WTC11 (cell line): ENCODE results near the gene COX4I1. TPM values are rescaled to one million over a fixed set of nuclear protein-coding genes. Genes with fewer than 3 reads are reported as not detected.

Experiments
- ATAC-seq: fragments of 200-7000 bp; cut with Tn5 transposase; 2 replicates; pipeline ENCODE4 v1.10.0; 2021; ENCODE audit warnings: mild to moderate bottlenecking, moderate library complexity
- CTCF ChIA-PET: fragments of 300-600 bp; sonication (Branson Sonifier 250); formaldehyde crosslinking; loops from one replicate; lab custom pipeline; 2021; ENCODE audit warnings: antibody characterized with exemption; lab: Charles Lee
- POLR2A ChIA-PET: fragments of 350-600 bp; sonication (Branson Sonifier 250); formaldehyde crosslinking; loops from one replicate; lab custom pipeline; 2021; ENCODE audit warnings: antibody characterized with exemption; lab: Charles Lee
- DNase-seq: peaks from one replicate; pipeline ENCODE4 v3.0.0; 2021; ENCODE audit warnings: low spot score
- H3K27ac Mint-ChIP-seq: 2 replicates; pipeline ENCODE4 v1.8.0; 2021; ENCODE audit warnings: mixed read lengths
- H3K27me3 Mint-ChIP-seq: 2 replicates; pipeline ENCODE4 v1.8.0; 2021; ENCODE audit warnings: low read depth, mild to moderate bottlenecking, moderate library complexity, mixed read lengths
- H3K36me3 Mint-ChIP-seq: 2 replicates; pipeline ENCODE4 v1.8.0; 2021; ENCODE audit warnings: mixed read lengths
- H3K4me1 Mint-ChIP-seq: 2 replicates; pipeline ENCODE4 v1.8.0; 2022; ENCODE audit warnings: mixed read lengths
- H3K4me3 Mint-ChIP-seq: 2 replicates; pipeline ENCODE4 v1.8.0; 2021; ENCODE audit warnings: mild to moderate bottlenecking, moderate library complexity, mixed read lengths
- H3K9me3 Mint-ChIP-seq: 2 replicates; pipeline ENCODE4 v1.8.0; 2021; ENCODE audit warnings: mixed read lengths
- CTCF ChIP-seq: fragments of 200-600 bp; IDR thresholded peaks from 2 replicates; pipeline ENCODE4 v1.8.0; 2022; ENCODE audit warnings: antibody characterized with exemption
- ESRRA ChIP-seq: sonication (generic); formaldehyde crosslinking; IDR thresholded peaks from 2 replicates; pipeline ENCODE4 v1.8.1; 2022; ENCODE audit warnings: mild to moderate bottlenecking, missing genetic modification reagents, borderline replicate concordance
- ETV6 ChIP-seq: sonication (generic); formaldehyde crosslinking; IDR thresholded peaks from 2 replicates; pipeline ENCODE4 v1.8.1; 2022; ENCODE audit warnings: mild to moderate bottlenecking, missing genetic modification reagents
- IRF1 ChIP-seq: sonication (generic); formaldehyde crosslinking; IDR thresholded peaks from 2 replicates; pipeline ENCODE4 v1.8.0; 2023; ENCODE audit warnings: missing genetic modification reagents
- MLX ChIP-seq: sonication (generic); formaldehyde crosslinking; IDR thresholded peaks from 2 replicates; pipeline ENCODE4 v1.8.1; 2023; ENCODE audit warnings: mild to moderate bottlenecking, missing genetic modification reagents, moderate library complexity
- MYBL2 ChIP-seq: sonication (generic); formaldehyde crosslinking; IDR thresholded peaks from 2 replicates; pipeline ENCODE4 v1.8.1; 2023; ENCODE audit warnings: mild to moderate bottlenecking, moderate library complexity, missing genetic modification reagents
- NR2C2 ChIP-seq: sonication (generic); formaldehyde crosslinking; IDR thresholded peaks from 2 replicates; pipeline ENCODE4 v1.8.0; 2022; ENCODE audit warnings: mild to moderate bottlenecking, missing genetic modification reagents
- PRDM15 ChIP-seq: sonication (generic); formaldehyde crosslinking; IDR thresholded peaks from 2 replicates; pipeline ENCODE4 v1.8.0; 2022; ENCODE audit warnings: missing genetic modification reagents
- TCF7 ChIP-seq: sonication (generic); formaldehyde crosslinking; IDR thresholded peaks from 2 replicates; pipeline ENCODE4 v1.8.0; 2022; ENCODE audit warnings: mild to moderate bottlenecking, low read depth, missing genetic modification reagents, moderate library complexity
- TEAD4 ChIP-seq: sonication (generic); formaldehyde crosslinking; IDR thresholded peaks from 2 replicates; pipeline ENCODE4 v1.8.0; 2022; ENCODE audit warnings: mild to moderate bottlenecking, missing genetic modification reagents
- ZBTB43 ChIP-seq: sonication (generic); formaldehyde crosslinking; IDR thresholded peaks from 2 replicates; pipeline ENCODE4 v1.8.1; 2023; ENCODE audit warnings: mild to moderate bottlenecking, missing genetic modification reagents
- ZNF121 ChIP-seq: sonication (generic); formaldehyde crosslinking; IDR thresholded peaks from 2 replicates; pipeline ENCODE4 v1.8.0; 2023; ENCODE audit warnings: missing genetic modification reagents
- ZNF219 ChIP-seq: sonication (generic); formaldehyde crosslinking; IDR thresholded peaks from 2 replicates; pipeline ENCODE4 v1.8.0; 2023; ENCODE audit warnings: missing genetic modification reagents, mild to moderate bottlenecking, borderline replicate concordance
- ZNF263 ChIP-seq: sonication (generic); formaldehyde crosslinking; IDR thresholded peaks from 2 replicates; pipeline ENCODE4 v1.8.1; 2022; ENCODE audit warnings: low read depth, mild to moderate bottlenecking, moderate library complexity, missing genetic modification reagents
- ZNF532 ChIP-seq: fragments of 250-450 bp; sonication (Bioruptor Pico); IDR thresholded peaks from 2 replicates; pipeline ENCODE4 v1.9.0; 2021; ENCODE audit warnings: mild to moderate bottlenecking, borderline replicate concordance
- total RNA-seq: library from RNA; stranded (reverse); gene quantifications from 3 replicates; pipeline ENCODE4 v1.2.3, GENCODE V29; 2021

COX4I1 gene
- total RNA-seq, 1 experiment from 2014 or later, result 618 TPM

- CTCF ChIA-PET, result interaction anchor here (0.6 to 3.9 kb wide), 49 partner anchors 8 to 707 kb away, joined by 3 to 291 read pairs (median 6); partner anchors contain the start of gene IRF8
- DNase-seq (no peak), ATAC-seq (no peak)
- H3K36me3 Mint-ChIP-seq, result no peaks in the 10 kb centered on the region
- no peak for TF ChIP-seq MYBL2
- TF ChIP-seq ESRRA (CRISPR knock-in tag), result no peak
- no peak for TF ChIP-seq ZNF532 (CRISPR knock-in tag)
- TF ChIP-seq ZNF219 (CRISPR knock-in tag), result no peak
- no peak for TF ChIP-seq NR2C2 (CRISPR knock-in tag)
- TF ChIP-seq MLX (CRISPR knock-in tag), result no peak
- no peak for TF ChIP-seq CTCF
- TF ChIP-seq TCF7 (CRISPR knock-in tag), result no peak
- no peak for TF ChIP-seq ETV6 (CRISPR knock-in tag)
- TF ChIP-seq ZNF263, result no peak
- no peak for TF ChIP-seq IRF1 (CRISPR knock-in tag)
- no peak for TF ChIP-seq TEAD4
- TF ChIP-seq ZBTB43, result no peak
- TF ChIP-seq PRDM15 (CRISPR knock-in tag), result no peak
- TF ChIP-seq ZNF121, result no peak
- TF ChIP-seq, all 79 proteins: peak for 0
- no peaks in the 10 kb centered on the region; the same call in 1 of the 2 replicates for H3K9me3 Mint-ChIP-seq
- POLR2A ChIA-PET, result interaction anchor here (1.1 kb wide), 1 partner anchor 195 kb away, joined by 3 read pairs; no protein-coding TSS in a partner anchor
- H3K27ac Mint-ChIP-seq, result no peak overlapping the region
- H3K4me3 Mint-ChIP-seq, result no peak overlapping the region
- peaks cover 29% of the 10 kb centered on the region for H3K27me3 Mint-ChIP-seq
- H3K4me1 Mint-ChIP-seq, result peaks cover 4% of the 10 kb centered on the region; the same call in 1 of the 2 replicates
These were observed 21.3 kb downstream of the COX4I1 start for GRCh38 chr16:85820604-85821372.
